GM12892 (cell line): ENCODE measurements around the gene PEAK1.

ENCODE experiments used
- POLR2A ChIP-seq: IDR thresholded peaks from 2 replicates; pipeline ENCODE4 v1.6.1; 2011; ENCODE audit warnings: low read depth, low read length, control low read depth
- POLR2AphosphoS5 ChIP-seq: IDR thresholded peaks from 2 replicates; pipeline ENCODE4 v1.6.1; 2011; ENCODE audit warnings: low read depth, low read length, control low read depth
- TAF1 ChIP-seq: IDR thresholded peaks from 2 replicates; pipeline ENCODE4 v1.6.1; 2011; ENCODE audit warnings: low read depth, mild to moderate bottlenecking, control low read depth, low read length, borderline replicate concordance

GRCh38 chr15:77098572-77098971 is 321.3 kb downstream of the PEAK1 start:
- TF ChIP-seq POLR2AphosphoS5 (no peak), POLR2A (no peak), TAF1 (no peak)
